Lower leg skin (tissue), 4 donors: Measurements from ENCODE around the gene SLC2A6. TPM values are rescaled to one million over a fixed set of nuclear protein-coding genes. Genes with fewer than 3 reads are reported as not detected.
"Not testable (repeated sequence)": the region's sequence is repeated elsewhere in the genome, so short reads cannot be mapped to it uniquely, and the experiment has no call there.

Source experiments
- DNase-seq, 2 donors: peaks; one replicate each; pipeline ENCODE4 v3.0.0-alpha.2; 2019; ENCODE audit warnings: low spot score in 2 of 2
- H3K4me3 ChIP-seq: fragments of 200-600 bp; sonication (generic); 2 replicates; pipeline ENCODE4 v1.5.1; 2017; ENCODE audit warnings: mild to moderate bottlenecking, low read depth; ENCODE audit not compliant: poor library complexity, severe bottlenecking
- CTCF ChIP-seq, 3 donors: fragments of 450-650 bp; IDR thresholded peaks; one replicate each; pipeline ENCODE4 v1.5.1; 2016; ENCODE audit warnings: antibody characterized with exemption in 3 of 3, mild to moderate bottlenecking in 3 of 3, moderate library complexity in 2 of 3
- POLR2A ChIP-seq, 2 donors: fragments of 450-650 bp; IDR thresholded peaks; one replicate each; pipeline ENCODE4 v1.6.1; 2016 to 2017; ENCODE audit warnings: antibody characterized with exemption in 2 of 2, mild to moderate bottlenecking in 1 of 2, moderate library complexity in 1 of 2
- WGBS, 2 donors: methylation state at CpG; one replicate each; pipeline ENCODE4 v1.1.5; 2018; 5-methylcytosine and 5-hydroxymethylcytosine counted together
- intact Hi-C: fragments of 100-400 bp; cut with DNase I; formaldehyde crosslinking; loops from one replicate; pipeline ENCODE4 v1.15.0; 2023; ENCODE audit warnings: low total_unique reads
- total RNA-seq, 4 donors: library from RNA; depleted of rRNA; stranded (reverse); fragments of >200 nt; gene quantifications; one replicate each; pipeline ENCODE4 v1.1.0, GENCODE V29; 2016

SLC2A6 gene
- total RNA-seq, 4 donors from 2014 or later = 0.54 to 1.0 TPM; not detected in 2

GRCh38 chr9:133454943-133455673 lies 23.8 kb downstream of the SLC2A6 start:
- TF ChIP-seq CTCF (IDR thresholded peaks at IDR 0.05) = no peak
- TF ChIP-seq POLR2A (IDR thresholded peaks at IDR 0.05) = no peak
- intact Hi-C loops = no loop called here
- WGBS, 2 donors = 84 to 91% methylated on average over 8 to 19 of the region's 20 CpGs
- no peak for DNase-seq
- no peak overlapping the region for H3K4me3 ChIP-seq

- intact Hi-C loops = no loop called here
- WGBS, 2 donors = 85 to 97% methylated on average over 5 to 16 of the region's 19 CpGs
- H3K4me3 ChIP-seq = no peak overlapping the region
- TF ChIP-seq POLR2A (IDR thresholded peaks at IDR 0.05) = no peak
- TF ChIP-seq CTCF (IDR thresholded peaks at IDR 0.05) = no peak
- DNase-seq = no peak
Measured at GRCh38 chr9:133454325-133454724, 24.6 kb downstream of the SLC2A6 start.

DNA sequence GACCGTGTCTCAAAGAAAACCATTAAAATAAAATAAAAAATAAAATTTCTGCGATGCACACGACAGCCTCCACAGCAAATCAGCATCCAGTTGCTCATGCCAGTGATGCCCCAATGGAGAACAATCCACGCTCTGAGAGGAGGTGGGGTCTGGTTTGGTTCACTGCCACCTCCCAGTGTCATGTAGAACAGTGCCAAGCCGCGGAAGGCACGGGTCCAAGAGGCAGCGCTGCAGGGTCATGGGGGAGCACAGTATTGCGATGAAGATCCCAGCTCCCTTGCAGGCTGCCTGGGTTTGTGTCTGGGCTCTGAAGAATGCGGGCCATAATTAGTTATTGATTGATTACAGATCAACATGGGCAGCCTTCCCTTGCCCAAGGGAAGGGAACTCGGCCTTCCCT lies 25.2 kb downstream of the SLC2A6 start:
- no peak for DNase-seq
- no peak overlapping the region for H3K4me3 ChIP-seq
- TF ChIP-seq POLR2A (IDR thresholded peaks at IDR 0.05) (no peak), CTCF (IDR thresholded peaks at IDR 0.05) (no peak)
- intact Hi-C loops = no loop called here
- WGBS, 2 donors = 56 to 74% methylated on average over 11 of the region's 11 CpGs

- no peak overlapping the region for H3K4me3 ChIP-seq
- no peak for TF ChIP-seq CTCF (IDR thresholded peaks at IDR 0.05)
- TF ChIP-seq POLR2A (IDR thresholded peaks at IDR 0.05) = no peak
- 88 to 93% methylated on average over 7 of the region's 7 CpGs for WGBS, 2 donors
- intact Hi-C loops = no loop called here
- DNase-seq = no peak
Measured at GRCh38 chr9:133452562-133452961, 26.3 kb downstream of the SLC2A6 start.

DNA sequence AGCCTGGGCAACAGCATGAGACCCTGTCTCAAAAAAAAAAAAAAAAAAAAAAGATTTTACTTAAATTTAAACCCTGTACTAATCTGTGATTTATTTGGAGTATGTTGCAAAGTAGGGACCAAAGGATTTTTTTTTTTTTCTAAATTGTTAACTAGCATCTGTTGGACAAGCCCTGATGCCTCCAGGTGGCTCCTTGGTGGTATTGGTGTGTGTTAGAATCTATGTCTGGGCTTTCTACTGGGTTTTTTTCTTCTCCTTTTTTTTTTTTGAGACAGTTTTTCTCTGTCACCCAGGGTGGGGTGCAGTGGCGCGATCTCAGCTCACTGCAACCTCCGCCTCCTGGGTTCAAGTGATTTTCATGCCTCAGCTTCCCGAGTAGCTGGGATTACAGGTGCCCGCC lies 27.0 kb downstream of the SLC2A6 start:
- DNase-seq, H3K4me3 ChIP-seq, intact Hi-C loops: not testable (repeated sequence)
- WGBS, 2 donors = 87 to 92% methylated on average over 5 of the region's 5 CpGs

DNA sequence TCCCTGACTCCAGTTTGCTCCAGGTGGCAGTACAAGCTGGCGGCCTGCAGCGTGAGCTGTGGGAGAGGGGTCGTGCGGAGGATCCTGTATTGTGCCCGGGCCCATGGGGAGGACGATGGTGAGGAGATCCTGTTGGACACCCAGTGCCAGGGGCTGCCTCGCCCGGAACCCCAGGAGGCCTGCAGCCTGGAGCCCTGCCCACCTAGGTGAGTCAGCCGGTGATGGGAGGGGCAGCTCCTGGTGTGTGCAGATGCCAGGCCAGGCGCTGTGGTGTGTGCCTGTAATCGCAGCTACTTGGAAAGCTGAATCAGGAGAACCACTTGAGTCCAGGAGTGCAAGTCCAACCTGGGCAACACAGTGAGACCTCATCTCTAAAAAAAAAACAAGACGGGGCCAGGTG lies 29.1 kb downstream of the SLC2A6 start:
- TF ChIP-seq CTCF (IDR thresholded peaks at IDR 0.05) (no peak), POLR2A (IDR thresholded peaks at IDR 0.05) (no peak)
- no peak overlapping the region for H3K4me3 ChIP-seq
- intact Hi-C loops = no loop called here
- no peak for DNase-seq
- 72 to 82% methylated on average over 12 of the region's 12 CpGs for WGBS, 2 donors
